ENCODE results near the gene ARHGEF25.
A peak's percentile ranks its signal among the peaks of the same experiment; 100 is the strongest.
"Not testable (repeated sequence)": the region's sequence is repeated elsewhere in the genome, so short reads cannot be mapped to it uniquely, and the experiment has no call there.

ARHGEF25 gene

DNA sequence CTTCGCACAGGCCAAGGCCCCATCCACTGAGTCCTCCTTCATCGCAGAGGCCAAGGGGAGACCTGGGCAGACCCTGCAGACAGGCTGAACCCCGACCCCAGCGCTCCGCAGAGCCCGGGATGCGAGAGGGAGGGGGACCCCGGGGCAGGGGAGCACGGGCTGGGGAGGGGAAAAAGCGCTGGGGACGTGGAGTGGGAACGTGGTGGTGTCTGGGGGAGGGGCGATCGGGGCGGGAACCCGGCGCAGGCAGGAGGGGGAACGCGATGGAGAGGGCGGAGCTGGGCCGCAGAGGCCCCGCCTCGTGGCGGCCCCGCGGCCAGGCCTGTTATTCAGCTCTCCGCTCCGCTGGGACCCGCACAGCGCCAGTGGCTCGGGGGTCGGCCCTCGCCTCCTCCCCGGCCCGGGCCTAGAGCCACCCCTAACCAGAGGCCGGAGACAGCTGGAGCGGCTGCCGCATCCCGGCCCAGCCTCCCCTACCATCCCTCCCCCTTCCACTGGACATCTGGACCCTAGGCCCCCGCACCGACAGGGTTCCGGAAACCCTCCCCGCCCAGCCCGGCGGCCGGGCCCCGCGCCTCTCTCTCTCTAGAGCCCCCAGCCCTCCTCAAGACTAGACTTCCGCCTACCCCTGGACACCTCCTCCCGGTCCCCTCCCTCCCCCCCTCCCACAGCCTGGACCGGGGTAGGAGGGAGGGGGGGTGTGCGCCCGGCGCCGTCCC, at the start of gene ARHGEF25:
TSS of gene ARHGEF25 (plus strand) at position 328 of the 719 bp plus-strand sequence. CDS start 460 bp downstream, outside the sequence.
- DNase-seq, result peak; percentile 66
- H3K27ac Mint-ChIP-seq, result no peak within 1 kb of the TSS

DNA sequence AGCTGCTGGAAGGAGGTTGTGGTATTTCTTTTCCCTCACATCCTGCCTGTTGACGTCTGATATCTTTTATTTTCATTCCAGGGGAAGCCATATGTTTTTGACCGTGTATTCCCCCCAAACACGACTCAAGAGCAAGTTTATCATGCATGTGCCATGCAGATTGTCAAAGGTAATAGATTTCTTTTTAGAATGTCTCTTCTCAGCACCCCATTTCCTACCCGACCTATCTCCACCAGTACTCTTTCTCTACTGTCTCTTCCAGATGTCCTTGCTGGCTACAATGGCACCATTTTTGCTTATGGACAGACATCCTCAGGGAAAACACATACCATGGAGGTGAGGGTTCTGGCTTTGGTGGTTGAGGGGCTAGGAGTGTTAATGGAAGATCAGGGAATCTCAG, 47.9 kb upstream of the ARHGEF25 start:
- no peaks in the 10 kb centered on the region for H3K36me3 Mint-ChIP-seq
- no peak overlapping the region for H3K27ac Mint-ChIP-seq
- H3K4me1 Mint-ChIP-seq, result peaks cover 6% of the 10 kb centered on the region
- no peak for DNase-seq
- no peak overlapping the region for H3K4me3 Mint-ChIP-seq
- CTCF ChIA-PET, result no interaction called here
- peaks cover 47% of the 10 kb centered on the region for H3K27me3 Mint-ChIP-seq
- no peaks in the 10 kb centered on the region for H3K9me3 Mint-ChIP-seq

More for the DNA sequence above, at the start of gene ARHGEF25:
- peaks cover 80% of the 10 kb centered on the region for H3K27me3 Mint-ChIP-seq
- H3K4me3 Mint-ChIP-seq, result peak within 1 kb of the TSS; percentile 60
- H3K36me3 Mint-ChIP-seq, result peaks cover 2% of the 10 kb centered on the region
- H3K4me1 Mint-ChIP-seq, result peaks cover 11% of the 10 kb centered on the region
- CTCF ChIA-PET, result interaction anchor here (1.7 to 2.2 kb wide), 2 partner anchors 10 to 16 kb away, joined by 5 to 7 read pairs; no protein-coding TSS in a partner anchor
- H3K9me3 Mint-ChIP-seq, result no peaks in the 10 kb centered on the region

GRCh38 chr12:57564178-57564740, 47.0 kb upstream of the ARHGEF25 start:
- Mint-ChIP-seq H3K36me3 (no peaks in the 10 kb centered on the region), H3K4me1 (peaks cover 6% of the 10 kb centered on the region), H3K27me3 (peaks cover 44% of the 10 kb centered on the region), H3K27ac (no peak overlapping the region), H3K9me3 (no peaks in the 10 kb centered on the region), H3K4me3 (no peak overlapping the region)
- DNase-seq, result no peak
- CTCF ChIA-PET, result interaction anchor here (1.0 kb wide), 1 partner anchor 108 kb away, joined by 3 read pairs; no protein-coding TSS in a partner anchor

GRCh38 chr12:57568838-57569237, 42.4 kb upstream of the ARHGEF25 start:
- Mint-ChIP-seq H3K4me1 (no peaks in the 10 kb centered on the region), H3K36me3 (no peaks in the 10 kb centered on the region), H3K9me3 (no peaks in the 10 kb centered on the region), H3K27me3 (peaks cover 22% of the 10 kb centered on the region), H3K4me3 (no peak overlapping the region), H3K27ac (no peak overlapping the region)
- no peak for DNase-seq
- CTCF ChIA-PET, result no interaction called here

DNA sequence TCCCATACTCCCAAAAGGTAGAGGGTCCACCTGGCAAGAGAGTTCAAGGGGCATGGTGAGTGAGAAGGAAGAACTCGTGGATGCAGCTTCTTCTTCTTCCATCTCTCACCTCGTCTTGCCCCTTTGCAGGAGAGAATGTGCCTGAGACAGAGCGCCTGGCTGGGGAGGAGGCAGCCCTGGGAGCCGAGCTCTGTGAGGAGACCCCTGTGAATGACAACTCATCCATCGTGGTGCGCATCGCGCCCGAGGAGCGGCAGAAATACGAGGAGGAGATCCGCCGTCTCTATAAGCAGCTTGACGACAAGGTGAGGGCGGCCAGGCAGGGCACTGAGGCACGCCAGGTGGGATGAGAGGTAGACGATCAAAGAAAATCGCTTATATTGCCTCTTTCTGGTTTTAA, 41.4 kb upstream of the ARHGEF25 start:
- Mint-ChIP-seq H3K27ac (no peak overlapping the region), H3K36me3 (no peaks in the 10 kb centered on the region), H3K27me3 (peaks cover 14% of the 10 kb centered on the region), H3K4me1 (no peaks in the 10 kb centered on the region), H3K4me3 (no peak overlapping the region), H3K9me3 (no peaks in the 10 kb centered on the region)
- DNase-seq, result no peak
- CTCF ChIA-PET, result interaction anchor here (1.5 to 1.9 kb wide), 2 partner anchors 14 to 39 kb away, joined by 3 to 8 read pairs; no protein-coding TSS in a partner anchor

DNA sequence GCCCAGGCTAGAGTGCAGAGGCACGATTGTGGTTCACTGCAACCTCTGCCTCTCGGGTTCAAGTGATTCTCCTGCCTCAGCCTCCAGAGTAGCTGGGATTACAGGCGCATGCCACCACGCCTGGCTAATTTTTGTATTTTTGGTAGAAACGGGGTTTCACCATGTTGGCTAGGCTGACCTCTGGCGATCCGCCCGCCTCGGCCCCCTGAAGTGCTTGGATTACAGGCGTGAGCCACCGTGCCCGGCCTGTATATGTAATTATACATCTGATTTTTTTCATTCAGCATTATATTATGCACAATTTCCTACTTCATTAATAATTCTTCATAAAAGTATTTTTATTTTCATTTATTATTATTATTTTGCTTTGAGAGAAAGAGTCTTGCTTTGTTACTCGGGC, 40.8 kb upstream of the ARHGEF25 start:
- not testable (repeated sequence) for H3K9me3 Mint-ChIP-seq, H3K36me3 Mint-ChIP-seq, DNase-seq, H3K27ac Mint-ChIP-seq, H3K4me1 Mint-ChIP-seq, H3K4me3 Mint-ChIP-seq
- CTCF ChIA-PET, result interaction anchor here (0.6 to 1.9 kb wide), 4 partner anchors 13 to 561 kb away, joined by 3 to 8 read pairs (median 3); no protein-coding TSS in a partner anchor
- peaks cover 12% of the 10 kb centered on the region for H3K27me3 Mint-ChIP-seq

DNA sequence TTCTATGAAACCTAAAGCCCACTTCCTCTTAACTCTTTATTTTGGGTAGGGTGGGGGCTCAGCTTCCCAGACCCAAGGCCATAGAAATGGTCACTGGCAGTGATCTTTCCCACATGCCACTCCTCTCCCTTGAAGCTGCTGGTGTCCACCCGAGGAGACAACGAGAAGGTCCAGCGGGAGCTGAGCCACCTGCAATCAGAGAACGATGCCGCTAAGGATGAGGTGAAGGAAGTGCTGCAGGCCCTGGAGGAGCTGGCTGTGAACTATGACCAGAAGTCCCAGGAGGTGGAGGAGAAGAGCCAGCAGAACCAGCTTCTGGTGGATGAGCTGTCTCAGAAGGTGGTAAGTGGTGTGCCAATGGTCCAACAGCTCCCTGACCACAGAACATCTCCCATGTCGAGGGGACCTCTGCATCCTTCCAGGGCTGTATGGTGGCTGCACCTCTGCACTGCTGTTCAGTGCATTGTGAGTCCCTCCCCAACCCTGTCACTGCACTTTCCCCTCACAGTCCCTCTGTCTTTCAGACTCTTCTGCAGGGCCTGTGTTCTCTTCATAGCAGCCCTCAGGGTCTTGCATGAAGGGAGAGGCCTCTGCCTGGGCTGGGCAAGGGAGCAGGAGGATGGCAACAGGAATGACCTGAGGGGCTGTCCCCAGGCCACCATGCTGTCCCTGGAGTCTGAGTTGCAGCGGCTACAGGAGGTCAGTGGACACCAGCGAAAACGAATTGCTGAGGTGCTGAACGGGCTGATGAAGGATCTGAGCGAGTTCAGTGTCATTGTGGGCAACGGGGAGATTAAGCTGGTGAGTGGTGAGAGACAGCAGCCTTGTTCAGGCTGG, 39.1 kb upstream of the ARHGEF25 start:
- H3K9me3 Mint-ChIP-seq, result no peaks in the 10 kb centered on the region
- CTCF ChIA-PET, result interaction anchor here (1.1 to 1.9 kb wide), 2 partner anchors 9 to 11 kb away, joined by 5 to 8 read pairs; no protein-coding TSS in a partner anchor
- no peak overlapping the region for H3K4me3 Mint-ChIP-seq
- no peak for DNase-seq
- peaks cover 20% of the 10 kb centered on the region for H3K27me3 Mint-ChIP-seq
- H3K4me1 Mint-ChIP-seq, result no peaks in the 10 kb centered on the region
- H3K36me3 Mint-ChIP-seq, result no peaks in the 10 kb centered on the region
- no peak overlapping the region for H3K27ac Mint-ChIP-seq

DNA sequence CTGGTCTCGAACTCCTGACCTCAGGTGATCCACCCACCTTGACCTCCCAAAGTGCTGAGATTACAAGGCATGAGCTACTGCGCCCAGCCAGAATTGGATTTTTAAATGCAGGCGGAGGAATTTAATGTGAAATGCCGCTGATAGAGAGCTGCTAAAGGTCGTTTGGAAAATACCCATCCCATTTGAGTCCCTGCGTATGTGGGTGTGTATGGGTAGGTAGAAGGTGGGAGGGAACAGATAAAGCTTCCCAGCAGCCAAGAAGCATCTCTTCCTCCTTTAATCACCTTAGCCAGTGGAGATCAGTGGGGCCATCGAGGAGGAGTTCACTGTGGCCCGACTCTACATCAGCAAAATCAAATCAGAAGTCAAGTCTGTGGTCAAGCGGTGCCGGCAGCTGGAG, 36.4 kb upstream of the ARHGEF25 start:
- H3K4me1 Mint-ChIP-seq, result no peaks in the 10 kb centered on the region
- CTCF ChIA-PET, result interaction anchor here (1.1 to 2.2 kb wide), 2 partner anchors 9 to 60 kb away, joined by 3 to 29 read pairs; no protein-coding TSS in a partner anchor
- H3K27me3 Mint-ChIP-seq, result peaks cover 24% of the 10 kb centered on the region

DNA sequence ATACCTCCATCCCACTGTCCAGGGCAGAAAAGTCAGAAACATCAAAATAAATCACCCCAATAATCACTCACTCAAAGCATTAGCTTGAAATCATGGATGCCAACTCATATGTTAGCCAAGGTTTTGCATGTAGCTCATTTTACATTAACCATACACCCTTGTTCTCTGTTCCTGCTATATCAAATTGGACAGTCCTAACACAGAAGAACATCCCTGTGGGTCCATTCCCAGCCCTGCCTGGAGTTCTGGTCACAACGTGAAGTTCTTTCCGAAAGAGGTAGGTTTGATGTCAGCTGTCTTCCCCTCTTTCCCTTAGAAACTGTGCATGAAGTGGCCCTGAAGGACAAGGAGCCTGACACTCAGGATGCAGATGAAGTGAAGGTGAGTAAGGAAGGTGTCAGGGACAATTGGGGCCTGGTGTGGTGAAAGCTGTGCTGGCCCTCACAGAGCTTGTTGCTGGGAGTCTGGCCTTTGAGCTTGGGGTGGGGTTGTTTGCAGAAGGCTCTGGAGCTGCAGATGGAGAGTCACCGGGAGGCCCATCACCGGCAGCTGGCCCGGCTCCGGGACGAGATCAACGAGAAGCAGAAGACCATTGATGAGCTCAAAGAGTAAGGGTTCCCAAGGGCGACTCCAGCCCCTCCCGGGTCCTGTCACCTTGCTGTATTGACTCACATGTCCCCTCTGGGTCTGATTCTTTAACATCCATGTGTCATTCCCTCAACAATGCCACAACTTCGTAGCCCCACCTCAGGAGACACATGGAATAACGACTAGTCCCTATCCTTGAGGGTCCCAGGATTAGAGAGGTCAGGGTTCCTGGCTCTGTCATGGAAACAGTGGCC, 35.2 kb upstream of the ARHGEF25 start:
- H3K4me3 Mint-ChIP-seq, result no peak overlapping the region
- H3K27me3 Mint-ChIP-seq, result peaks cover 24% of the 10 kb centered on the region
- DNase-seq, result no peak
- H3K9me3 Mint-ChIP-seq, result no peaks in the 10 kb centered on the region
- no peaks in the 10 kb centered on the region for H3K4me1 Mint-ChIP-seq
- H3K36me3 Mint-ChIP-seq, result no peaks in the 10 kb centered on the region
- H3K27ac Mint-ChIP-seq, result no peak overlapping the region
- CTCF ChIA-PET, result interaction anchor here (0.9 to 2.2 kb wide), 4 partner anchors 8 to 66 kb away, joined by 3 to 29 read pairs (median 4); partner anchors contain the start of gene B4GALNT1

More for the DNA sequence above, 36.4 kb upstream of the ARHGEF25 start:
- Mint-ChIP-seq H3K36me3 (no peaks in the 10 kb centered on the region), H3K4me3 (no peak overlapping the region), H3K27ac (no peak overlapping the region), H3K9me3 (no peaks in the 10 kb centered on the region)
- no peak for DNase-seq

GRCh38 chr12:57576613-57577160, 34.5 kb upstream of the ARHGEF25 start:
- no peak for DNase-seq

GRCh38 chr12:57577981-57578758, 33.1 kb upstream of the ARHGEF25 start:
- Mint-ChIP-seq H3K9me3 (no peaks in the 10 kb centered on the region), H3K27ac (no peak overlapping the region), H3K36me3 (no peaks in the 10 kb centered on the region), H3K27me3 (peaks cover 24% of the 10 kb centered on the region), H3K4me1 (peaks cover under 1% of the 10 kb centered on the region), H3K4me3 (no peak overlapping the region)
- DNase-seq, result no peak
- CTCF ChIA-PET, result no interaction called here

More at GRCh38 chr12:57576613-57577160, 34.5 kb upstream of the ARHGEF25 start:
- H3K4me3 Mint-ChIP-seq, result no peak overlapping the region
- H3K36me3 Mint-ChIP-seq, result no peaks in the 10 kb centered on the region
- CTCF ChIA-PET, result interaction anchor here (1.3 kb wide), 1 partner anchor 65 kb away, joined by 4 read pairs; no protein-coding TSS in a partner anchor
- no peaks in the 10 kb centered on the region for H3K9me3 Mint-ChIP-seq
- H3K27ac Mint-ChIP-seq, result no peak overlapping the region
- H3K4me1 Mint-ChIP-seq, result no peaks in the 10 kb centered on the region
- H3K27me3 Mint-ChIP-seq, result peaks cover 24% of the 10 kb centered on the region

GRCh38 chr12:57579011-57579410, 32.2 kb upstream of the ARHGEF25 start:
- Mint-ChIP-seq H3K9me3 (no peaks in the 10 kb centered on the region), H3K36me3 (no peaks in the 10 kb centered on the region), H3K27ac (no peak overlapping the region), H3K4me1 (peaks cover 6% of the 10 kb centered on the region), H3K4me3 (no peak overlapping the region), H3K27me3 (peaks cover 27% of the 10 kb centered on the region)
- CTCF ChIA-PET, result interaction anchor here (7.5 kb wide), 1 partner anchor 44 kb away, joined by 143 read pairs; no protein-coding TSS in a partner anchor
- no peak for DNase-seq
